Calu3 (cell line): Measurements from ENCODE around the gene DGCR8. TPM values are rescaled to one million over a fixed set of nuclear protein-coding genes. Genes with fewer than 3 reads are reported as not detected.

Experiments
- BruUV-seq: library from RNA; stranded (reverse); fragments of 400-500 nt; replicated peaks from 2 replicates; lab custom pipeline; 2021; lab: Mats Ljungman, UMichigan
- CTCF ChIA-PET: fragments of 300-600 bp; sonication (Branson Sonifier 250); formaldehyde crosslinking; loops from one replicate; lab custom pipeline; 2022; ENCODE audit warnings: antibody characterized with exemption; lab: Charles Lee
- DNase-seq: peaks from one replicate; pipeline ENCODE4 v3.0.0; 2022
- H3K27ac Mint-ChIP-seq: one replicate; pipeline ENCODE4 v1.8.0; 2022; ENCODE audit warnings: mixed read lengths; ENCODE audit not compliant: unreplicated experiment
- H3K27me3 Mint-ChIP-seq: one replicate; pipeline ENCODE4 v1.8.0; 2022; ENCODE audit warnings: mixed read lengths; ENCODE audit not compliant: unreplicated experiment
- H3K36me3 Mint-ChIP-seq: one replicate; pipeline ENCODE4 v1.8.0; 2022; ENCODE audit warnings: mild to moderate bottlenecking, moderate library complexity, mixed read lengths; ENCODE audit not compliant: insufficient read depth, unreplicated experiment
- H3K4me1 Mint-ChIP-seq: one replicate; pipeline ENCODE4 v1.8.0; 2022; ENCODE audit warnings: mild to moderate bottlenecking, low read depth, mixed read lengths; ENCODE audit not compliant: unreplicated experiment
- H3K4me3 Mint-ChIP-seq: one replicate; pipeline ENCODE4 v1.8.0; 2022; ENCODE audit warnings: mild to moderate bottlenecking, low read depth, moderate library complexity, mixed read lengths; ENCODE audit not compliant: unreplicated experiment
- H3K9me3 Mint-ChIP-seq: one replicate; pipeline ENCODE4 v1.8.0; 2022; ENCODE audit warnings: low read depth, mixed read lengths; ENCODE audit not compliant: unreplicated experiment
- intact Hi-C: fragments of 100-400 bp; cut with micrococcal nuclease; formaldehyde crosslinking; loops from one replicate; pipeline ENCODE4 v1.10.0; 2022; ENCODE audit not compliant: unreplicated experiment
- total RNA-seq: library from RNA; stranded (reverse); gene quantifications from 2 replicates; pipeline ENCODE4 v1.2.3, GENCODE V29; 2022
- TF ChIP-seq, protein P1 (sequence below): fragments of 200-600 bp; IDR thresholded peaks from one replicate; pipeline ENCODE4 v1.8.0; 2022; ENCODE audit warnings: antibody characterized with exemption; ENCODE audit not compliant: unreplicated experiment

DGCR8 gene
- total RNA-seq, 1 experiment from 2014 or later: 54.7 TPM

- Mint-ChIP-seq H3K27ac (no peak overlapping the region), H3K4me3 (no peak overlapping the region), H3K36me3 (peaks cover 8% of the 10 kb centered on the region), H3K27me3 (no peaks in the 10 kb centered on the region), H3K9me3 (no peaks in the 10 kb centered on the region), H3K4me1 (no peaks in the 10 kb centered on the region)
- intact Hi-C loops: no loop called here
- no peak for DNase-seq
- TF ChIP-seq, protein P1, sequence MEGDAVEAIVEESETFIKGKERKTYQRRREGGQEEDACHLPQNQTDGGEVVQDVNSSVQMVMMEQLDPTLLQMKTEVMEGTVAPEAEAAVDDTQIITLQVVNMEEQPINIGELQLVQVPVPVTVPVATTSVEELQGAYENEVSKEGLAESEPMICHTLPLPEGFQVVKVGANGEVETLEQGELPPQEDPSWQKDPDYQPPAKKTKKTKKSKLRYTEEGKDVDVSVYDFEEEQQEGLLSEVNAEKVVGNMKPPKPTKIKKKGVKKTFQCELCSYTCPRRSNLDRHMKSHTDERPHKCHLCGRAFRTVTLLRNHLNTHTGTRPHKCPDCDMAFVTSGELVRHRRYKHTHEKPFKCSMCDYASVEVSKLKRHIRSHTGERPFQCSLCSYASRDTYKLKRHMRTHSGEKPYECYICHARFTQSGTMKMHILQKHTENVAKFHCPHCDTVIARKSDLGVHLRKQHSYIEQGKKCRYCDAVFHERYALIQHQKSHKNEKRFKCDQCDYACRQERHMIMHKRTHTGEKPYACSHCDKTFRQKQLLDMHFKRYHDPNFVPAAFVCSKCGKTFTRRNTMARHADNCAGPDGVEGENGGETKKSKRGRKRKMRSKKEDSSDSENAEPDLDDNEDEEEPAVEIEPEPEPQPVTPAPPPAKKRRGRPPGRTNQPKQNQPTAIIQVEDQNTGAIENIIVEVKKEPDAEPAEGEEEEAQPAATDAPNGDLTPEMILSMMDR: no peak
- CTCF ChIA-PET: interaction anchor here (0.7 kb wide), 1 partner anchor 15 kb away, joined by 3 read pairs; no protein-coding TSS in a partner anchor
- BruUV-seq: no TSS peak
Observed at GRCh38 chr22:20054485-20054884, 25.6 kb upstream of the DGCR8 start.

DNA sequence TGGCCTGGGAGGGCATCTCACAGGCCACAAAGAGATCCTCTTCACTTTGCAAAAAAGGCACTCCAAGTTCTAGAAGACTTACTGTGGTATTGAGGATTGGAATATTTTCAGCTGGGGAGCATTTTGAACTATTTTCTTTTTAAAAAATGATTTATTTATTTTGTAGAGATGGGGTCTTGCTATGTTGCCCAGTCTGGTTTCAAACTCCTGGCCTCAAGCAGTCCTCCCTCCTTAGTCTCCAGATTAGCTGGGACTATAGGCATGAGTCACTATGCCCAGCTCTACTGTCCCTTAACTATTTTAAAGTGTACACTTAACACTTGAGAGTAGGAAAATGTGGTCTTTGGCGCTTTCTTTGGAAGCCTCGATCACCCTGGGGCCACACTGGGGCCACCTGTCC lies 24.9 kb upstream of the DGCR8 start:
- H3K4me1 Mint-ChIP-seq: no peaks in the 10 kb centered on the region
- H3K9me3 Mint-ChIP-seq: no peaks in the 10 kb centered on the region
- TF ChIP-seq, protein P1: no peak
- no peak overlapping the region for H3K27ac Mint-ChIP-seq
- no TSS peak for BruUV-seq
- DNase-seq: no peak
- CTCF ChIA-PET: no interaction called here
- intact Hi-C loops: no loop called here
- peaks cover 12% of the 10 kb centered on the region for H3K36me3 Mint-ChIP-seq
- no peak overlapping the region for H3K4me3 Mint-ChIP-seq
- no peaks in the 10 kb centered on the region for H3K27me3 Mint-ChIP-seq

DNA sequence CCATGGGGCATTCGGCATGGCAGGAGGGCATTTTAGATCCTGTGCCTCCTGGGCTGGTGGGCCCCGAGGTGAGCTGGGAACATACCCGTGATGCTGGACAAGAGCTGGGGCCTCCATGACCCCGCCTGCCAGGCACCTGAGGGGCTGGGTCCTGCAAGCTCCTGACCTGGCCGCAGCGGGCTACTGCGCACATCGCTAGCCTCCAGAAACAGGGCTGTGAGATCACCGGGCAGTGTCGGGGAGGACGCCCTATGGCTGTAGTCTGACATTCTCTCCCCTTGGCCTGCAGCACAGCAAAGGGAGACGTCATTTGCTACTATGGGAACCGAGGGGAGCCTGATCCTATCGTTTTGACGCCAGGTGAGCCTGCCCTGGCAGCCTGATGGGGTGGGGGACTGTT lies 24.4 kb upstream of the DGCR8 start:
- no TSS peak for BruUV-seq
- Mint-ChIP-seq H3K36me3 (peaks cover 12% of the 10 kb centered on the region), H3K4me1 (no peaks in the 10 kb centered on the region), H3K27me3 (no peaks in the 10 kb centered on the region), H3K9me3 (no peaks in the 10 kb centered on the region), H3K27ac (no peak overlapping the region), H3K4me3 (no peak overlapping the region)
- CTCF ChIA-PET: no interaction called here
- no peak for DNase-seq
- TF ChIP-seq, protein P1: no peak
- intact Hi-C loops: no loop called here

DNA sequence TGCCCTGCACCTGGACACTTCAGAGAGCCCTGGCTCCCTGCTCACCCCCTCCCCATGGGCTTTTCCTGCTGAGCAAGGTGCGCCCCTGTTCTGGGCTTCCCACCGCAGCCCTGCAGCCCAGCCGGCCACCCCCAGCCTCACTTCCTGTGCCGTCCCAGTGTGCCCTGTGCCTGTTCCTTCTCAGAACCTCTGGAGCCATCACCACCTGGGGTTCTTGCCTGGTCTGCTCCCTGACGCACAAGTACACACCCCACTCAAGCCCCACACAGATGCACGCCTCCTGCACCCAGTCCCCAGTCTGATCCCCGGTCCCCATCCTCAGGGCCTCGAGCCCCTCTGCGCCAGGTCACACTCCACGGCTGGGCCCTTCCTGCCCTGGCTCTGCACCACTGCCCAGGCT lies 23.9 kb upstream of the DGCR8 start:
- BruUV-seq: no TSS peak
- Mint-ChIP-seq H3K27ac (no peak overlapping the region), H3K4me3 (no peak overlapping the region), H3K4me1 (no peaks in the 10 kb centered on the region), H3K9me3 (no peaks in the 10 kb centered on the region), H3K27me3 (no peaks in the 10 kb centered on the region), H3K36me3 (peaks cover 12% of the 10 kb centered on the region)
- intact Hi-C loops: no loop called here
- DNase-seq: no peak
- TF ChIP-seq, protein P1: no peak
- CTCF ChIA-PET: no interaction called here
